ENCODE results near the gene PPP2R2D. TPM values are rescaled to one million over a fixed set of nuclear protein-coding genes. Genes with fewer than 3 reads are reported as not detected.

PPP2R2D gene
- 26.0 TPM for polyA plus RNA-seq (2013, experiment 1 of 2)
- 23.6 TPM for polyA plus RNA-seq (2013, experiment 2 of 2)

DNA sequence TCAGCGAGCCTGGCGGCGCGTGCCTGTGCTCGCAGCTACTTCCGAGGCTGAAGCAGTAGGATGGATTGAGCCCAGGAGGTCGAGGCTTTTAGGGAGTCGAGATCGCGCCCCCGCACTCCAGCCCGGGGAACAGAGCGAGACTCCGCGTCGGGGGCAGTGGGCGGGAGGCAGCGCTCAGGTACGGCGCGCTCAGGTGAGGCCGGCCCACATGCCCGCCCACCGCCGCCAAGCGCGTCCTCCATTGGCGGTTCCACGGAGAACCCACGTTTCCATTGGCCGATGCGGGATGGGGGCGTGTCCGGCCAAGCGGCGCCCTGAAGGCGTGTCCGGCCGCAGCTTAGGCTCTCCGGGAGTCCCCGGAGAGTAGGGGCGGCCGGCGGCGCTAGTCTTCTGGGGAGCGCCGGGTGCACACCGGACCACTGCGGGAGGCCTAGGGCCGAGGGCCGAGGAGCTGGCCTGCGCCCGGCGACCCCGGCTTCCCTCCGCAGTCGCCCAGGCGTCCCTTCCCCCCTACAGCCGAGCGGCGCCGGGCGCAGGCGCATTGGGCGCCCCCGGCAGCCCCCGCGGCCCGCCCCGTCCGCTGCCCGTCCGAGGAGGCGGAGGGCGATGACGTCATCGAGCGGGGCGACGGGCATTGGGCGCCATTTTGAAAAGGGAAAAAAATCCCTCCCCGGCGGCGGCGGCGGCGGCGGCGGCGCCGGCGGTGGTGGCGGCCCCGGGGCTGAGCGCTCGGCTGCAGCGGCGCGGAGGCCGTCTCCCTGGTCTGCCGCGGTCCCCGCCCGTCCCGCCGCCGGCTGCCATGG lies at the start of gene PPP2R2D:
TSS of gene PPP2R2D (plus strand) at position 659 of the 803 bp plus-strand sequence. CDS start at position 800, 141 bp downstream.
- WGBS = under 1% methylated on average over 107 of the region's 107 CpGs
- H3K4me1 ChIP-seq (ENCODE audit: insufficient read depth, low read length) = peaks cover 19% of the 10 kb centered on the region
- H3K9ac ChIP-seq (ENCODE audit: low read depth, low read length) = peak within 1 kb of the TSS; percentile 89
- H3K27me3 ChIP-seq (ENCODE audit: insufficient read depth, low read length) = peaks cover 13% of the 10 kb centered on the region; the same call in 1 of the 2 replicates
- peak within 1 kb of the TSS; percentile 83 for H3K27ac ChIP-seq (ENCODE audit: low read depth, low read length)
- H3K9me3 ChIP-seq (ENCODE audit: insufficient read depth, low read depth, low read length) = no peaks in the 10 kb centered on the region
- peak within 1 kb of the TSS; percentile 93 for H3K4me3 ChIP-seq (ENCODE audit: low read length)
- peaks cover 12% of the 10 kb centered on the region for H3K36me3 ChIP-seq (ENCODE audit: insufficient read depth, low read length)

DNA sequence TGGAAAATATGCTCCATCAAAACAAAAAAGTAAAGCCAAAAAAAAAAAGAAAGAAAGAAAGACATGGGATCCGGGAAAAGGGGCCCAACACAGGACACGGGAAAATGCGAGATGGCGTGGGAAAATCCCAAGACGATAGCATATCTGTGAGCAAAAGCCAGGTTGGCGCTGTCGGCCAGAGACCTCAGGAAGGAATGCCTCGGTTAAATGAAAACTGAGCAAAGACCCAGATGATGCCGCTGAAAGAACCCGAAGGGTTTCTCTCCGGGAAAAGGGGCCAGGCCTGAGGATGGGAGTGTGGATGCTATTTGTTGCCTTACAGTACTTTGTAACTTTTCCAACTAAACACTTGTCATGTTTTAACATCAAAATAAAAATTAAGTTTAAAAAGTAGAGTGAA lies 49.5 kb upstream of the PPP2R2D start:
- no peaks in the 10 kb centered on the region for H3K36me3 ChIP-seq (ENCODE audit: insufficient read depth, low read length)
- H3K4me3 ChIP-seq (ENCODE audit: low read length) = no peak overlapping the region
- no peak overlapping the region for H3K9ac ChIP-seq (ENCODE audit: low read depth, low read length)
- H3K4me1 ChIP-seq (ENCODE audit: insufficient read depth, low read length) = no peaks in the 10 kb centered on the region
- no peaks in the 10 kb centered on the region for H3K27me3 ChIP-seq (ENCODE audit: insufficient read depth, low read length)
- no peaks in the 10 kb centered on the region for H3K9me3 ChIP-seq (ENCODE audit: insufficient read depth, low read depth, low read length)
- 93% methylated on average over 11 of the region's 11 CpGs for WGBS
- no peak overlapping the region for H3K27ac ChIP-seq (ENCODE audit: low read depth, low read length)

DNA sequence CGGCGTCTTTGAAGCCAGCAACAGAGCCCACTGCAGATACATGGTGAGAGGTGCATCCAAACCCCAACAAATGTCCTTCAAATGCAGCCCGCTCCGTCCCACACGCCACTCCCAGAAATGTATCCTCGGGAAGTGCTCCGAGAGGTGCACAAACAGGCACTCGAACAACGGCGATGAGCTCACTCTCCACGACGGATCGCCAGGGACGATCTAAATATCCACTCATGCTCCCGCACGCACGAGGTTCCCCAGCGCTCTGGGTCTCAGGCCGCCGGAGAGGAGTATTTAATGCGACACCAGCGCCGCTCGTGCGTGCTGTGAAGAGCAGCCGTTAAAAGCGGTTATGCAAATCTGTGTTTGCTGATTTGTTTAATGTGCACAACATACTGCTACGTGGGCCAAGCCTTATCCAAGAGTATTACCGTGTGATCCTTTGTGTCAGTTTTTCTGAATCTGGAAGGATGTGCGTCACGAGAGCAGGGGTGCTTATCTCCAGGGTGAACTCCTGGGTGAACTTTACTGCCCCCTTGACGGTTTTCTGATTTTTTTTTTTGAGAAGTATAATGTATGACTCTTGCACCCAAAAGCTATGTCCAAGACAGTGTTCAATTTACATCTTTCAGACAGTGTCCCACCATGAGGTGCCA lies 48.5 kb upstream of the PPP2R2D start:
- 94% methylated on average over 32 of the region's 32 CpGs for WGBS

DNA sequence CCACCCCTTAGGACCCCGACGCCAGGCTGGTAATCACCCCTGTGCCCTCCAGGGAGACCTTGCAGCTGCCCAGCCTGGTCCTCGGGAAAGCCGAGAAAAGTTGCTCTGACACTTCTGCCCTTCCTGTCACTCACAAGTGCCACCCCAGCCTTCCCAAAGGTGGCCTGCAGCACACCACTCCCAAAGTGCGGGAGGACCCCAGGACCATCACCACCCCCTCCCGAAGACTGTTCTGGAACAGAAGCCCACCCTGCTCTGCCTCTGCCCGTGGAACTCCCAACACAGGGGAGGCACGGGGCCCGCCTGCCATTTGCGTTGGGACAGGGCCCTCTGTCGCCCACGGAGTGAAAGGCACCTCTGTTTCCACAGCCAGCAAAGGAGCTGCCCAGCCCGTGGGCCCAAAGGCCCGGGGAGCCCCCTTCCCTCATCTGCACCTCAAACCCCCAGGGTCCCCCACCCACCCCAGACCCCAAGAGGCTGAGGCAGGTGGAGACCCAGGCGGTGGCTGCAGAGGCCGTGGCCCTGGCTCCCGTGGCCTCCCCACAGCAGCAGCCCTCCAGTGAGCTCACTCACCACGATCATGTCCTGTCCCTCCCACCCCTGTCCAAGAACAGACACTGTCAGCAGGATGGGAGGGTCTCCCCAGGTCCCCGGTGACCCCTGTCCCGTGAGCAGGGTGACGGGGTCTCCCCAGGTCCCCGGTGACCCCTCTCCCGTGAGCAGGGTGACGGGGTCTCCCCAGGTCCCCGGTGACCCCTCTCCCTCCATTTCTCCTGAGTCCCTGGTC lies 47.8 kb upstream of the PPP2R2D start:
- Histone ChIP-seq H3K4me3 (ENCODE audit: low read length) (no peak overlapping the region), H3K4me1 (ENCODE audit: insufficient read depth, low read length) (no peaks in the 10 kb centered on the region), H3K27ac (ENCODE audit: low read depth, low read length) (no peak overlapping the region), H3K9ac (ENCODE audit: low read depth, low read length) (no peak overlapping the region), H3K27me3 (ENCODE audit: insufficient read depth, low read length) (no peaks in the 10 kb centered on the region), H3K9me3 (ENCODE audit: insufficient read depth, low read depth, low read length) (no peaks in the 10 kb centered on the region), H3K36me3 (ENCODE audit: insufficient read depth, low read length) (no peaks in the 10 kb centered on the region)
- WGBS = 95% methylated on average over 25 of the region's 25 CpGs

More for the DNA sequence above, 48.5 kb upstream of the PPP2R2D start:
- H3K36me3 ChIP-seq (ENCODE audit: insufficient read depth, low read length) = no peaks in the 10 kb centered on the region
- no peak overlapping the region for H3K9ac ChIP-seq (ENCODE audit: low read depth, low read length)
- H3K4me1 ChIP-seq (ENCODE audit: insufficient read depth, low read length) = no peaks in the 10 kb centered on the region
- no peak overlapping the region for H3K27ac ChIP-seq (ENCODE audit: low read depth, low read length)
- no peaks in the 10 kb centered on the region for H3K27me3 ChIP-seq (ENCODE audit: insufficient read depth, low read length)
- H3K4me3 ChIP-seq (ENCODE audit: low read length) = no peak overlapping the region
- H3K9me3 ChIP-seq (ENCODE audit: insufficient read depth, low read depth, low read length) = no peaks in the 10 kb centered on the region

DNA sequence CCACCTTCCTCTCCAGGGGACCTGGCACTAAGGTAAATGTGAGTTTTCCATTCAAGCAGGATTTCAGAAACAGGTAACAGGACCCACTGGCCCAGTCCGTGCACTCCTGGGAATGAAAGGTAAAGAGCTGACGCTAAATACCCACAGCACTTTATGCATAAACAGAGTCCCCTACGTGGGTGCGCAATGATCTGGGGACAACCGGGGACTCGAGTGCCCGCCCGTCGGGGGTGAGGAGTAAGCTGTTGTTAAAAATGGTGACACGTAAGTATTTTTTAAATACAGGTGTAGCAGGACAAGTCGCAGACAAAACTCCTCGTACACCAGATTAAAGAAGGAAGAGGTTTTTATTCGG lies 47.2 kb upstream of the PPP2R2D start:
- 92% methylated on average over 13 of the region's 13 CpGs for WGBS
- no peak overlapping the region for H3K27ac ChIP-seq (ENCODE audit: low read depth, low read length)

DNA sequence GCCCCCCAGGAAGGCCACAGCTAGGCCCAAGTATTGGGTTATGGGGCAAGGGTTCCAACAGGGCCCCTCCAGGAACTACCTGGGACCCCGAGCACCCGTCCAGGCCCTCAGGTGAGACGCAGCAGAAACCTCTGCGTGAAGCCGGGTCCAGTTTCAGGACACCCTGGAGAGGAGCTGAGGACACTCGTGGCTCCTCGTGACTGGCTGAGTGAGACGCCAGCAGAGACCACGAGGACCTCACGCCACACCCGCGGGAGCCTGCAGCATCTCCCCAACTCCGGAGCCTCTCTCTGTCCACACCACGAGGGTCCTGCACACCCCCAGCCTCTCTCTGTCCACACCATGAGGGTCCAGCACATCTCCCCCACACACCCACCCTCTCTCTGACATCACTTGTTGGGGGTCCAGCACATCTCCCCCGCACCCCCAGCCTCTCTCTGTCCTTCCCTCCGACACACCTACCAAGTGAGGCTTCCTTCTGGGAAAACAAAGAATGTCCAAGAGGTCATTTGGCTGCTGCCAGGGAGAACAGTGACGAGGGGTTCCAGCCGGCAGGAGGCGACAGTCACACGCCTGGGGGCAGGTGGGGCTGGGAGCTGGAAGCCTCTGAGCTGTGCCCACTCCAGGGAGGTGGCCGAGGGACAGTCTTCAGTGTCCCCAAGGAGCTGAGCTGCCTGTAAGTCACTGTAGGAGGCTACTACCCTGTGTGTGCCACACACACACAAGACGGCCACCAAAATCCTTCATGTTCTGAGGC lies 46.1 kb upstream of the PPP2R2D start:
- Histone ChIP-seq H3K9me3 (ENCODE audit: insufficient read depth, low read depth, low read length) (no peaks in the 10 kb centered on the region), H3K36me3 (ENCODE audit: insufficient read depth, low read length) (no peaks in the 10 kb centered on the region), H3K9ac (ENCODE audit: low read depth, low read length) (no peak overlapping the region), H3K27ac (ENCODE audit: low read depth, low read length) (no peak overlapping the region), H3K4me3 (ENCODE audit: low read length) (no peak overlapping the region), H3K27me3 (ENCODE audit: insufficient read depth, low read length) (no peaks in the 10 kb centered on the region), H3K4me1 (ENCODE audit: insufficient read depth, low read length) (no peaks in the 10 kb centered on the region)
- WGBS = 89% methylated on average over 22 of the region's 22 CpGs

More for the DNA sequence above, 47.2 kb upstream of the PPP2R2D start:
- Histone ChIP-seq H3K27me3 (ENCODE audit: insufficient read depth, low read length) (no peaks in the 10 kb centered on the region), H3K4me1 (ENCODE audit: insufficient read depth, low read length) (no peaks in the 10 kb centered on the region), H3K36me3 (ENCODE audit: insufficient read depth, low read length) (no peaks in the 10 kb centered on the region), H3K9ac (ENCODE audit: low read depth, low read length) (no peak overlapping the region), H3K4me3 (ENCODE audit: low read length) (no peak overlapping the region), H3K9me3 (ENCODE audit: insufficient read depth, low read depth, low read length) (no peaks in the 10 kb centered on the region)

DNA sequence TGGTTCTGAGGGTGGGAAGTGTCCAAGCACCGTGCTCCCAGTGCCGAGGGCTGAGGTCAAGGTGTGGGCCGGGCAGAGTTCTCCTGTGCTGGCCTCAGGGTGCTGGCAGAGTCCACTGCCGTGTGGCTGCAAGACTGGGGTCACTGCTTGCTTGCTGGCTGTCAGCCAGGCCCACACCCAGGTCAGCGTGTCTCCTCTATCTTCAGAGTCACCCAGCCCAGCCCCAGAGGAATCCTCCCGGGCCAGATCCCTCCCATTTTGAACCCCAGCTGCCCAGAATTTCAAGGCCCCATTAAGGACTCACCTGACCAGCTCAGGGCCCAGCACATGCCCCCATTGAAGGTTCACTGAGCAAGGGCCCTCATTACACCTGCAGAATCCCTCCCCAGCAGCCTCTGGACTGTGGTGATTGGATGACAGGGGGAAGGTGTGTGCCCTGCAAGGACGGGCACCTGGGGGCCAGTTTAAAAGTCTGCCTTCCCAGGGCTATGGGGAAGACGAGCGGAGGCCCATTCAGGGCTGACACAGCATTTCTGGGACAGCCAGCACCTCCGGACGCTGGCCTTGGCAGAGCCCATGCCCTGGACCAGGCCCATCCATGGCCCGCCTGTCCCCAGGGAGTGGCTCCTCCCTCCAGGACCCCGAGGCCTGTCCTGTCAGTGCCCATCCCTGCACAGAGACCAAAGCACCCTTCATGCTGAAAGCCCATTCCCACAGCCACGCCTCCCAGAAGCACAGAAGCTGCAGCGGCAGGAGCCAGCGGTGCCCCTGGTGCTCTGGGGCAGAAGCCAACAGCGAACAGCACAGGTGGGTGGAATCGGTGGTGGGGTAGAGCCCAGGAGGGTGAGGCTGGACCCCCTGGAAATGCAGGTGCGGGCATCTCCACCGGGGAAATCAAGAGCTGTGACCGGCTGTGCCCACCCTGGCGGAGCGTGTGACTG lies 45.1 kb upstream of the PPP2R2D start:
- Histone ChIP-seq H3K36me3 (ENCODE audit: insufficient read depth, low read length) (no peaks in the 10 kb centered on the region), H3K27me3 (ENCODE audit: insufficient read depth, low read length) (no peaks in the 10 kb centered on the region), H3K4me3 (ENCODE audit: low read length) (no peak overlapping the region), H3K9me3 (ENCODE audit: insufficient read depth, low read depth, low read length) (no peaks in the 10 kb centered on the region), H3K27ac (ENCODE audit: low read depth, low read length) (no peak overlapping the region), H3K9ac (ENCODE audit: low read depth, low read length) (no peak overlapping the region), H3K4me1 (ENCODE audit: insufficient read depth, low read length) (no peaks in the 10 kb centered on the region)
- WGBS = 91% methylated on average over 23 of the region's 23 CpGs

DNA sequence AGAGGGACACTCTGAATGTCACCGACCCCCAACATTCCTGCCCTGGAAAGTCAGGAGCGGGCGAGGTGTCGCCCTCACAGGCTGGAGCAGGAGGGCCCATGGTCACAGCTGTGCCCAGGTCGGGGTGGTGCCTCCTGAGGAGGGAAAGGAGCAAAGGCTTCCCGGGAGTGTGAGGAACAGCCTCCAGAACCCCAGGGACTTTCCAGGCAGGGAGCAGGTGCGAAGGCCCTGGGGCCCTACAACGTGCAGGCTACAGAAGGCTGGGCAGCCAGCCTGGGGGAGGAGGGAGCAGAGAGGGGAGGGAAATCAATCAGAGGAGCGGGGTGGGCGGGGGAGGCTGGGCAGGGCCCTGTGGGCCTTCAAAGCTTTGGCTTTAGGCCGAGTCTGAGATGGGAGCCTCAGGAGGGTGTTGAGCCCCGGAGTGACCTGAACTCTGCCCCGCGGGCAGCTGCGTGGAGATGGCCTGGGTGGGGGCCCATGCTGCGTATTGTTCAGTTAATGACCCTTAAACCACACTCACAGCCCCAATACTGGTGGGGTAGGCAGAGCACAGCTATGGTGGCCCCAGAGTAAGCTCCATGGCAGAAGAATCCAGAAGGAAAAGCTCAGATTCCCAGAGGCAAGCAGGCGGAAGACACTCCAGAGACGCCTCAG lies 44.2 kb upstream of the PPP2R2D start:
- Histone ChIP-seq H3K4me1 (ENCODE audit: insufficient read depth, low read length) (no peaks in the 10 kb centered on the region), H3K36me3 (ENCODE audit: insufficient read depth, low read length) (no peaks in the 10 kb centered on the region), H3K9me3 (ENCODE audit: insufficient read depth, low read depth, low read length) (no peaks in the 10 kb centered on the region), H3K4me3 (ENCODE audit: low read length) (no peak overlapping the region), H3K27me3 (ENCODE audit: insufficient read depth, low read length) (no peaks in the 10 kb centered on the region), H3K27ac (ENCODE audit: low read depth, low read length) (no peak overlapping the region), H3K9ac (ENCODE audit: low read depth, low read length) (no peak overlapping the region)
- WGBS = 89% methylated on average over 18 of the region's 18 CpGs

DNA sequence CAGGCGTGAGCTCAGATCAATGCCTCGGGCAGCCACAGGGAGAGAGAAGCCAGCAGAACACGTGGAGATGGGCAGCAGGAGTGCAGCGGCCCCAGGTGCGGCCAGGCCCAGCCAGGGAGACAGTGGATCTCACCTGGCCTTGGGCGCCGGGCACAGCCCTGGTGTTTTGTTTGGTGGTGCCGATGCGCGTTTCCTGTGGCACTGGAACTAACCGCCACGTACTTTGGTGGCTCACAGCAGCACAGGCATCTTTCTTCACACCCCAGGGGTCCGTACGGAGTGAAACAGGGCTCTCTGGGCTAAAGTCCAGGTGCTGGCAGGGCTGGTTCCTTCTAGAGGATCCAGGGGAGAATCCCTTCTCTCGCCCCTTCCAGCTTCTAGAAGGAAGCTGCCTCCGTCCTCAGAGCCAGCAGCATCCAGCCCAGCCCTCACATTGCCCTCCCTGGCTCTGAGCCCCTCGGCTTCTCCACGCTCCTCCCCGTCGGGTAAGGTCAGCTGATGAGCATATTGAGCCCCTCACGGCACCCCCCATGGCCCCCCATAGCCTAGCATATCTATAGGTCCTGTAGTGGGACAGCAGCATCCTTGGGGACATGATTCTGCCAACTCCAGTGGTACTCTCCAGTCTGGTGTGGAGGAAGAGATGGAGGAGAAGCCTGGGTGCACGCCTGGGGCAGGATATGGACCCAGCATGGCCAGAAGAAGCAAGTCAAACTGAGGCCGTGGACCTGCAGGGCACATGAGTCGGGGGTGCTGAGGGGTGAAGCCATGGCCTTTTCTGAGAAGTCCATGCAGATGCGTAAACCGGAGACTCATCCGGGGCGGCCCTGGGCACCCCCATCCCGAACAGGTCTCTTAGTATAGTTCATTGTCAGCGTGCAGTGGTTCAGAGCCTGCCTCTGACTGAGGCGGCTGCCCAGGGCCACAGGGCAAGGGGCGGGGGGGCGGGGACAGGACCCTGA lies 43.4 kb upstream of the PPP2R2D start:
- Histone ChIP-seq H3K4me3 (ENCODE audit: low read length) (no peak overlapping the region), H3K9ac (ENCODE audit: low read depth, low read length) (no peak overlapping the region), H3K4me1 (ENCODE audit: insufficient read depth, low read length) (no peaks in the 10 kb centered on the region), H3K9me3 (ENCODE audit: insufficient read depth, low read depth, low read length) (no peaks in the 10 kb centered on the region), H3K36me3 (ENCODE audit: insufficient read depth, low read length) (no peaks in the 10 kb centered on the region), H3K27ac (ENCODE audit: low read depth, low read length) (no peak overlapping the region), H3K27me3 (ENCODE audit: insufficient read depth, low read length) (no peaks in the 10 kb centered on the region)
- WGBS = 88% methylated on average over 33 of the region's 33 CpGs

All from HUES64 (cell line).